ENCODE results near the gene PTPRM. TPM values are rescaled to one million over a fixed set of nuclear protein-coding genes. Genes with fewer than 3 reads are reported as not detected.

PTPRM gene
- total and polyA plus RNA-seq, 2 donors (not counting 3 experiments of a cell fraction or from before 2014, with no cell fraction given), result 37.4 to 43.7 TPM

GRCh38 chr18:7726522-7726921 is 159.4 kb downstream of the PTPRM start:
- ChIA-PET POLR2A (no interaction called here), CTCF (no interaction called here)
- Histone ChIP-seq H3K9me1 (replicated peaks; ENCODE audit: control insufficient read depth, extremely low read depth, insufficient read depth, low read length) (no peaks in the 10 kb centered on the region), H3K4me1 (ENCODE audit: control insufficient read depth, extremely low read depth, insufficient read depth, low read length) (no peaks in the 10 kb centered on the region), H3K79me2 (ENCODE audit: control insufficient read depth, insufficient read depth, low read length) (no peaks in the 10 kb centered on the region), H3K4me3 (replicated peaks in 1 of 3; ENCODE audit: insufficient read depth in 1 of 3, low read depth in 1 of 3, low read length in 3 of 3) (no peak overlapping the region), H4K20me1 (replicated peaks; ENCODE audit: control insufficient read depth, extremely low read depth, insufficient read depth, low read length) (no peaks in the 10 kb centered on the region), H3K9me3 (replicated peaks; ENCODE audit: control insufficient read depth, insufficient read depth, low read length) (no peaks in the 10 kb centered on the region), H3K27ac (ENCODE audit: insufficient read depth, low read depth, low read length) (no peak overlapping the region), H3K4me2 (ENCODE audit: insufficient read depth, low read length) (no peak overlapping the region), H3K36me3 (ENCODE audit: control insufficient read depth in 2 of 2, extremely low read depth in 1 of 2, insufficient read depth in 2 of 2, low read length in 2 of 2) (no peaks in the 10 kb centered on the region), H3K27me3 (ENCODE audit: control insufficient read depth in 2 of 2, insufficient read depth in 2 of 2, low read length in 2 of 2) (no peaks in the 10 kb centered on the region), H2AFZ (ENCODE audit: low read depth, low read length) (no peak overlapping the region), H3K9ac (replicated peaks; ENCODE audit: extremely low read depth, insufficient read depth, low read length) (no peak overlapping the region)
- no peak for FAIRE-seq
- intact Hi-C loops (cut with micrococcal nuclease), result no loop called here
- TF ChIP-seq GATA2 (IDR thresholded peaks at IDR 0.05; ENCODE audit: insufficient read depth, insufficient read length, low read depth, low read length) (no peak), POLR2AphosphoS5 (IDR thresholded peaks at IDR 0.05; ENCODE audit: insufficient read depth, low read depth, low read length) (no peak), JUN (IDR thresholded peaks at IDR 0.05; ENCODE audit: borderline replicate concordance, insufficient read depth, insufficient read length, low read depth) (no peak), CTCF (IDR thresholded peaks at IDR 0.05; ENCODE audit: extremely low read depth in 1 of 2, insufficient read depth in 1 of 2, low read depth in 1 of 2, low read length in 2 of 2) (no peak), MYC (IDR thresholded peaks at IDR 0.05; ENCODE audit: low read depth, low read length) (no peak), EZH2 (IDR thresholded peaks at IDR 0.05; ENCODE audit: borderline replicate concordance, low read depth, low read length, severe bottlenecking) (no peak), FOS (IDR thresholded peaks at IDR 0.05; ENCODE audit: borderline replicate concordance, insufficient read depth, low read length) (no peak), MAX (IDR thresholded peaks at IDR 0.05; ENCODE audit: insufficient read depth, insufficient read length) (no peak), POLR2A (IDR thresholded peaks at IDR 0.05; ENCODE audit: low read depth, low read length) (no peak)
- dilution Hi-C loops (cut with MboI; ENCODE audit: extremely low pct_ligation_motif_present, low sequenced_read_pairs), result no loop called here
- DNase-seq (ENCODE audit: low read depth, low spot score), result no peak
- no TSS peak for BruUV-seq (replicated peaks)

All from endothelial cell of umbilical vein (primary cell).